Stimulated activated CD8-positive, alpha-beta memory T cell treated with anti-CD3 and anti-CD28 coated beads, Interleukin-7, amount 100 ng/mL, for 24 hours (primary cell): ENCODE measurements around the gene BCAS2.

Source experiments
- DNase-seq: peaks from one replicate; pipeline ENCODE4 v3.0.0-alpha.2; 2020; ENCODE audit warnings: low read depth

Gene BCAS2

GRCh38 chr1:114558544-114558943 is 22.9 kb downstream of the BCAS2 start:
- no peak for DNase-seq

DNA sequence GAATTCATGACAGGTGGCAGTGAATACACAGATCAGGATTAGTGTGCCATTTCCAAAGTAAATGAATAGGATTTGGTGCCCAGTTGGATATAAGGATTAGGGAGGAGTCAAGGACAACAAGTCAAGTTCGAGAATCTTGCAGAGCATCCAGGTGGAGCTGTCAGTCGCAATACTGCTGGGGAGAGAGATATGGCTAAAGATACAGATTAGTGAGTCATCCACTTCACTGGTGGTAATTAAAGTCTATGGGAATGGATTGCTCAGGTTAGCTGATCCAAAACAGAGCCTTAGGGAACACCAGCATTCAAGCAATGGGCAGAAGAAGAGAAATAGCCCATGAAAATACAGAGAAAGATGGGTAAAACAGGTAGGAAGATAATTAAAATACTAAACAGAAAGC is 26.8 kb downstream of the BCAS2 start:
- DNase-seq, result no peak

- no peak for DNase-seq
Measured at GRCh38 chr1:114552106-114552639, 29.2 kb downstream of the BCAS2 start.

GRCh38 chr1:114551400-114551799 is 30.0 kb downstream of the BCAS2 start:
- no peak for DNase-seq

- no peak for DNase-seq
Measured at GRCh38 chr1:114550336-114550735, 31.1 kb downstream of the BCAS2 start.

DNA sequence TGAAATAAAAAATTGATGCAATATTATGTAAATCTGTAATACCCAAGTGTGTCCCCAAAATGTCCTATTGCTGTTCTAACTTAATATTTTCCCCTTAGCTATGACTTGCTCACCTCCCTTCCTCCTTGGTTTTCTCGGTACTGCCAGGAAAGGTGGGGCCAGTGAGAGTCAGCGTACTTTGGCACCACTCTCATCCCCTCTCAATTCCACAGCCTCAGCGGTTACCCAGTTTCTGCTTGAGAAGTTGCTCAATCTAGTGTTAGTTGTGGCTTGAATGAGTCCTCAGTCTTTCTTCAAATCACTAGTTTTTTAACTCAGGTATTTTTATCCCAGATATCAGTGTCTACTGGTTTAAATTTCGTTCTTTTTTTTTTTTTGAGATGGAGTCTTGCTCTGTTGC is 32.3 kb downstream of the BCAS2 start:
- no peak for DNase-seq

- DNase-seq, result no peak
Measured at GRCh38 chr1:114547076-114547475, 34.3 kb downstream of the BCAS2 start.

GRCh38 chr1:114545796-114546195 is 35.6 kb downstream of the BCAS2 start:
- DNase-seq, result no peak

DNA sequence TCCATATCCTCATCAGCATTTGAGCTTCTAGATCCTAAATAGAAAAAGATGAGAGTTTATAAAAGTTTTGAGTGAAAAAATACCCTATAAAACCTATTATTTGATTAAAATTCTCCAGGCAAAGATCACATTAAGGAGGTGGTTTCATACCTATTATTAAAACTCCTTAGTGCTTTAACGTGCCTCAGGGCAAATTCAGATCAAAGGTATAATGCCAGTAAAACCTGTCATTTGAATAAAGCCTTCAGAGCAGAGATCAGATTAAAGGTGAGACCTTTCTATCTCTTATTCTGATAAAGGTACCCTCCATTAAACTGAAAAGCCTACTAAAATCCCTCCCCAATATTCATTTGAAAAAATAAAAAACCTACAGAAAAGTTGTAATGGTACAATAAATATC is 36.1 kb downstream of the BCAS2 start:
- DNase-seq, result no peak

DNA sequence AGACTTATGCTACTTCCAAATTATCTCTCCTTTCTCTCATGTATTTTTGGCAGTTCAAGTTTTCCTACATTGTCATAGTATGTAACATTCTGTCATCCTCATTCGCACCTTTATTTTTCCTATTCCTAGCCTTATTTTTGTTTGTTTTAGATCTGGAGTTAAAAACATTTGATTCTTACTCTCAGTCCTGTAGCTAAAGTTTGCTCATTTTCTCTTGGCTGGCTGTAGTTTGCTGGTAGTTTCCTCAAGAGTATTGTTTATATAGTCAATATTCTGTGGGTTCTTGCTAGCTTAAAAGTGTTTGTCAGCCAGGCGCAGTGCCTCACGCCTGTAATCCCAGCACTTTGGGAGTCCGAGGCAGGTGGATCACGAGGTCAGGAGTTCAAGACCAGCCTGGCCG is 40.6 kb downstream of the BCAS2 start:
- no peak for DNase-seq

DNA sequence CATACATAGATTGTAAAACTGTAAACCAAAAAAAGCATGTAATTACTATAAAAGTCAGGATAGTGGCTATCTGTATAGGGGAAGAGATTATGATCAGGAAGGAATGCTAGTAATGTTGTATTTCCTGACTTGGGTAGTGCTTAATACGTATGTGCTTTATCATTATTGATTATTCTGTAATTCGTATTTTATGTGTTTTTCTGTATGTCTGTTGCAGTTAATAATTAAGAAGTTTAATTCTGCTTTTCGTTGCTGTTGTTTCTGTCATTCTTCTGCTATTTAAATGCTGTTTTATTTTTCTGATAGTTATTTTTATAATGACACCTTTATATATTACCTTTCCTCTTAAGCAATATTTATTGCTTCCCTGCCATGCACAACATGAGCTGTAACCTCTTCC is 41.1 kb downstream of the BCAS2 start:
- DNase-seq, result no peak

- DNase-seq, result no peak
Measured at GRCh38 chr1:114536043-114536442, 45.4 kb downstream of the BCAS2 start.

- DNase-seq, result no peak
Measured at GRCh38 chr1:114535401-114535800, 46.0 kb downstream of the BCAS2 start.

DNA sequence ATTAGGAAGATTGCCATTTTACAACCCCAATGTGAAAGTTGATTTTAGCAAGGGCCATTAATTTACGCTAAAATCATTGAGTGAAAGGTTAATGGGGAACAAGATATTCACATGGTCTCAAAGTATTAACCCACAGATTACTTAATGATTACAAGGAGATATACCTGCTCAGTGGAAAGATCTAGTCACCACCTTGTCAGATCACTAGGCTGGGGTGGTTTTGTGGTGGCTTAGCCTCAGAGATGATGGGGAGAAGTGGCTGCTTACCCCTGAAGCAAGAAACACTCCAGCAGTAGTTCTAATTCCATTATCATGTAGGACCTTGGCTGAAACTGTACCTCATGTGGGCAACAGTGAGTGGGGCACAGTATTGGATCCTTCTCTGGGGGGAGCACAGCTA is 50.3 kb downstream of the BCAS2 start:
- no peak for DNase-seq

GRCh38 chr1:114530224-114530623 is 51.2 kb downstream of the BCAS2 start:
- DNase-seq, result no peak

DNA sequence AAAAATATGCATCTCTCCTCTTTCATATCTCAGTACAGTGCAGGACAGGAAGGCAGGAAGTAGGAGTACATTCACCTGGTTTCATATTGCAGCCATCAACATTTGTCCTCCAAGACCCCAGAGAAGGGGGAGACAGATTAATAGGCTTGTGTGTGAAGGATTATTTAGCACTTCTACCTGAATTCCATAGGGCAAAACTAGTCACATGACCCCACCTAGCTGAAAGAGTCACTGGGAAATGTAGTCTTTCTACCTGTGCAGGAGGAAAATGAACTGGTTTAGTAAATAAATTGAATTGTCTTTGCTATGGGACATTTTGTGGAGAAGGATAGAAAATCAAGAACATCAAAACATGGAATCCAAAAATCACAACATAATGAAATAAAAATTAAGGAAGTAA is 56.5 kb downstream of the BCAS2 start:
- no peak for DNase-seq

DNA sequence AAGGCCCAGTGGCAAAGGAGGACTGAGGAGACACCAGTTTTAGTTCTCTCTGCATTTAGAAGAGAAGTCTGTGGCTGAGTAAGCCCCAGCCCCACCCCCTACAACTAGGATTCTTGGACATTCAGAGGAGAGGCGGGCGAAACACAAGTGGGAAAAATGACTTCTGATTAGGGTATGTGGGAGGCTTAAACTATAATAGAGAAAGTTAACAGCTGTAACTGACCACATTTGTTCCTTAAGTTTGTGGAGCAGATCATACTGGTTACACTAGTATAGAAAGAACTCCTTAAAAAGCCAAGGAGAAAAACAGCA is 59.2 kb downstream of the BCAS2 start:
- no peak for DNase-seq

GRCh38 chr1:114521396-114522263 is 59.8 kb downstream of the BCAS2 start:
- no peak for DNase-seq
